Activated naive CD8-positive, alpha-beta T cell treated with anti-CD3 and anti-CD28 coated beads, Interleukin-2, amount 10 ng/mL, durations not matched to agents 7 days and 5 days (primary cell): ENCODE measurements around the gene GOLT1A. TPM values are rescaled to one million over a fixed set of nuclear protein-coding genes. Genes with fewer than 3 reads are reported as not detected.

Source experiments
- ATAC-seq: fragments of 150-1000 bp; cut with Tn5 transposase; one replicate; pipeline ENCODE4 v1.10.0; 2021; ENCODE audit warnings: low read depth, moderate library complexity
- POLR2A ChIA-PET: fragments of 350-600 bp; sonication (Branson Sonifier 250); formaldehyde crosslinking; loops from one replicate; lab custom pipeline; 2021; ENCODE audit warnings: antibody characterized with exemption; lab: Charles Lee
- DNase-seq: peaks from one replicate; pipeline ENCODE4 v3.0.0; 2021
- H3K27ac Mint-ChIP-seq: one replicate; pipeline ENCODE4 v1.8.0; 2022; ENCODE audit warnings: mild to moderate bottlenecking, mixed read lengths
- H3K27me3 Mint-ChIP-seq: one replicate; pipeline ENCODE4 v1.8.0; 2022; ENCODE audit warnings: mild to moderate bottlenecking, moderate library complexity, mixed read lengths
- H3K36me3 Mint-ChIP-seq: one replicate; pipeline ENCODE4 v1.8.0; 2021; ENCODE audit warnings: mild to moderate bottlenecking, mixed read lengths
- H3K4me1 Mint-ChIP-seq: one replicate; pipeline ENCODE4 v1.8.0; 2021; ENCODE audit warnings: mixed read lengths
- H3K4me3 Mint-ChIP-seq: one replicate; pipeline ENCODE4 v1.8.0; 2022; ENCODE audit warnings: mild to moderate bottlenecking, moderate library complexity, mixed read lengths
- H3K9me3 Mint-ChIP-seq: one replicate; pipeline ENCODE4 v1.8.0; 2021; ENCODE audit warnings: mixed read lengths
- total RNA-seq, 2 experiments: library from RNA; stranded (reverse); gene quantifications; one replicate each; pipeline ENCODE4 v1.2.3, GENCODE V29; 2021

Gene GOLT1A
- total RNA-seq, result not detected

- H3K4me1 Mint-ChIP-seq, result peaks cover 9% of the 10 kb centered on the region
- H3K4me3 Mint-ChIP-seq, result peak within 1 kb of the TSS; percentile 32
- DNase-seq, result peak; percentile 53
- H3K27ac Mint-ChIP-seq, result no peak within 1 kb of the TSS
- no peaks in the 10 kb centered on the region for H3K9me3 Mint-ChIP-seq
- no peaks in the 10 kb centered on the region for H3K36me3 Mint-ChIP-seq
- peak; percentile 64 for ATAC-seq
- H3K27me3 Mint-ChIP-seq, result peaks cover 4% of the 10 kb centered on the region
- POLR2A ChIA-PET, result no interaction called here
Observed at GRCh38 chr1:204213668-204214662, at the start of gene GOLT1A. Gene GOLT1A (minus strand): TSS chr1:204213988. CDS start chr1:204213906, 82 bp downstream.

- H3K4me1 Mint-ChIP-seq, result no peaks in the 10 kb centered on the region
- POLR2A ChIA-PET, result no interaction called here
- no peak overlapping the region for H3K4me3 Mint-ChIP-seq
- no peaks in the 10 kb centered on the region for H3K27me3 Mint-ChIP-seq
- DNase-seq (no peak), ATAC-seq (no peak)
- H3K27ac Mint-ChIP-seq, result no peak overlapping the region
- H3K9me3 Mint-ChIP-seq, result no peaks in the 10 kb centered on the region
- no peaks in the 10 kb centered on the region for H3K36me3 Mint-ChIP-seq
Observed at GRCh38 chr1:204263254-204263910, 49.6 kb upstream of the GOLT1A start.

- Mint-ChIP-seq H3K4me3 (no peak overlapping the region), H3K27me3 (no peaks in the 10 kb centered on the region), H3K36me3 (no peaks in the 10 kb centered on the region), H3K4me1 (no peaks in the 10 kb centered on the region), H3K9me3 (no peaks in the 10 kb centered on the region), H3K27ac (no peak overlapping the region)
- DNase-seq, result no peak
- POLR2A ChIA-PET, result no interaction called here
- ATAC-seq, result no peak
Observed at GRCh38 chr1:204262506-204263253, 48.9 kb upstream of the GOLT1A start.

- no peak overlapping the region for H3K27ac Mint-ChIP-seq
- H3K4me1 Mint-ChIP-seq, result no peaks in the 10 kb centered on the region
- POLR2A ChIA-PET, result no interaction called here
- no peaks in the 10 kb centered on the region for H3K27me3 Mint-ChIP-seq
- ATAC-seq (no peak), DNase-seq (no peak)
- H3K36me3 Mint-ChIP-seq, result no peaks in the 10 kb centered on the region
- no peak overlapping the region for H3K4me3 Mint-ChIP-seq
- H3K9me3 Mint-ChIP-seq, result no peaks in the 10 kb centered on the region
Observed at GRCh38 chr1:204261746-204262505, 48.1 kb upstream of the GOLT1A start.

GRCh38 chr1:204261266-204261665 is 47.5 kb upstream of the GOLT1A start:
- peaks cover 2% of the 10 kb centered on the region for H3K27me3 Mint-ChIP-seq
- POLR2A ChIA-PET, result no interaction called here

GRCh38 chr1:204260601-204261197 is 46.9 kb upstream of the GOLT1A start:
- POLR2A ChIA-PET, result no interaction called here
- no peak overlapping the region for H3K4me3 Mint-ChIP-seq
- H3K4me1 Mint-ChIP-seq, result no peaks in the 10 kb centered on the region
- no peaks in the 10 kb centered on the region for H3K36me3 Mint-ChIP-seq
- DNase-seq (no peak), ATAC-seq (no peak)
- no peaks in the 10 kb centered on the region for H3K9me3 Mint-ChIP-seq
- peaks cover 2% of the 10 kb centered on the region for H3K27me3 Mint-ChIP-seq
- no peak overlapping the region for H3K27ac Mint-ChIP-seq

More at GRCh38 chr1:204261266-204261665, 47.5 kb upstream of the GOLT1A start:
- DNase-seq, result no peak
- H3K9me3 Mint-ChIP-seq, result no peaks in the 10 kb centered on the region
- no peak overlapping the region for H3K27ac Mint-ChIP-seq
- no peak for ATAC-seq
- H3K4me1 Mint-ChIP-seq, result no peaks in the 10 kb centered on the region
- H3K4me3 Mint-ChIP-seq, result no peak overlapping the region
- no peaks in the 10 kb centered on the region for H3K36me3 Mint-ChIP-seq

GRCh38 chr1:204259782-204260181 is 46.0 kb upstream of the GOLT1A start:
- H3K27ac Mint-ChIP-seq, result no peak overlapping the region
- H3K4me3 Mint-ChIP-seq, result no peak overlapping the region
- H3K4me1 Mint-ChIP-seq, result no peaks in the 10 kb centered on the region
- DNase-seq (no peak), ATAC-seq (no peak)
- peaks cover 2% of the 10 kb centered on the region for H3K27me3 Mint-ChIP-seq
- POLR2A ChIA-PET, result no interaction called here
- no peaks in the 10 kb centered on the region for H3K36me3 Mint-ChIP-seq
- H3K9me3 Mint-ChIP-seq, result no peaks in the 10 kb centered on the region

GRCh38 chr1:204259196-204259595 is 45.4 kb upstream of the GOLT1A start:
- no peak for ATAC-seq
- Mint-ChIP-seq H3K4me3 (no peak overlapping the region), H3K27ac (no peak overlapping the region), H3K36me3 (no peaks in the 10 kb centered on the region), H3K27me3 (peaks cover 2% of the 10 kb centered on the region), H3K4me1 (no peaks in the 10 kb centered on the region), H3K9me3 (no peaks in the 10 kb centered on the region)
- POLR2A ChIA-PET, result interaction anchor here (0.7 kb wide), 1 partner anchor 104 kb away, joined by 3 read pairs; no protein-coding TSS in a partner anchor
- no peak for DNase-seq

GRCh38 chr1:204258213-204259115 is 44.7 kb upstream of the GOLT1A start:
- no peaks in the 10 kb centered on the region for H3K9me3 Mint-ChIP-seq
- ATAC-seq (peak; percentile 63), DNase-seq (peak; percentile 51)
- POLR2A ChIA-PET, result interaction anchor here (0.7 kb wide), 1 partner anchor 105 kb away, joined by 3 read pairs; no protein-coding TSS in a partner anchor
- H3K4me3 Mint-ChIP-seq, result no peak overlapping the region
- no peaks in the 10 kb centered on the region for H3K36me3 Mint-ChIP-seq
- peaks cover 2% of the 10 kb centered on the region for H3K27me3 Mint-ChIP-seq
- no peak overlapping the region for H3K27ac Mint-ChIP-seq
- no peaks in the 10 kb centered on the region for H3K4me1 Mint-ChIP-seq

- DNase-seq (no peak), ATAC-seq (no peak)
- Mint-ChIP-seq H3K36me3 (no peaks in the 10 kb centered on the region), H3K4me1 (no peaks in the 10 kb centered on the region), H3K9me3 (no peaks in the 10 kb centered on the region), H3K4me3 (no peak overlapping the region), H3K27ac (no peak overlapping the region), H3K27me3 (peaks cover 2% of the 10 kb centered on the region)
- POLR2A ChIA-PET, result no interaction called here
Observed at GRCh38 chr1:204257446-204257845, 43.7 kb upstream of the GOLT1A start.

- Mint-ChIP-seq H3K27ac (no peak overlapping the region), H3K4me3 (no peak overlapping the region), H3K4me1 (no peaks in the 10 kb centered on the region), H3K27me3 (peaks cover 2% of the 10 kb centered on the region), H3K9me3 (no peaks in the 10 kb centered on the region), H3K36me3 (no peaks in the 10 kb centered on the region)
- DNase-seq, result no peak
- POLR2A ChIA-PET, result no interaction called here
- no peak for ATAC-seq
Observed at GRCh38 chr1:204256531-204256930, 42.7 kb upstream of the GOLT1A start.
